GM18867 (cell line): ENCODE data around the gene CA5A.
A peak's percentile ranks its signal among the peaks of the same experiment; 100 is the strongest.
"Not testable (repeated sequence)": the region's sequence is repeated elsewhere in the genome, so short reads cannot be mapped to it uniquely, and the experiment has no call there.

Source experiments
- ATAC-seq: cut with Tn5 transposase; IDR thresholded peaks from one replicate; pipeline ENCODE4 v1.9.1; 2021; ENCODE audit warnings: mild to moderate bottlenecking, moderate library complexity; ENCODE audit not compliant: unreplicated experiment

Gene CA5A

GRCh38 chr16:87926246-87927194, 9.8 kb downstream of the CA5A start:
- ATAC-seq = no peak

DNA sequence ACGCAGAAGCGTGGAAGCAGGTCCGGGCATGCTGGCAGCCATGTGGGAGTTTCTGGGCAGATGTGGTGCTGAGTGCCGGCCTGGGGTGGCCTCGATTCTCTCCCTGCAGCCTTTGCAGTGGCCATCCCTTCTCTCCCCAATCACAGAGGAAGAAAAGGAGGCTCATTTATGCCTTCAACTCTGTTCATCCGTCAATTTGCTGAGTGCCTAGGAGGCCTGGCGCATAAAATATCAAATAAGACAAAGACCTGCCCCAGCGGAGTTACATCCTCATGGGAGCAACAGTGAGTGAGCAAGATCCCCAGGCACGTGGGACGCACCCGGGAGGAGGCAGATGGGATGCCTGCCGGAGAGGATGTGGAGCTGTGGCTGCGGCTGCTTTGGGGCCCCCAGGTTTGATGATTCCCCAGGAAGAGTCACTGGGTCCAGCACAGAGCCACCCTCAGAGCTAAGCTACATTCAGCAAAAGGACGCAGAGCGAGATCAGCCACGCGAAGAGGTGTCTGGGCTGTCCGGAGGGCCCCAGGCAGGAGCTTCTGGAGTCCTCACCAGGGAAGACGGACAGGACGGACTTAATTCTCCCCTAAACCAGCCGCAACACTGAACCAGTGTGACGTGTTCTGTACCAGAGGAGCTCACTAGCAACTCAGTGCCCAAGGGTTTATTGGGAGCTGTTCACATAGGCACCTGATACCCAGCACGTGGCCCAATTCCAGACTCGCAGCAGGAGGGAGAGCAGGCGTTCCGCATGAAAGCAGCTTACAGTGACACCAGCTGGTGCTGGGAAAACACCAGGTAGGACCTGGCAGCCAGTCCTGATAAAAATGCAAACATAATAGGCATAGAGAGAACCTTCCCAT, 11.3 kb downstream of the CA5A start:
- ATAC-seq = no peak

DNA sequence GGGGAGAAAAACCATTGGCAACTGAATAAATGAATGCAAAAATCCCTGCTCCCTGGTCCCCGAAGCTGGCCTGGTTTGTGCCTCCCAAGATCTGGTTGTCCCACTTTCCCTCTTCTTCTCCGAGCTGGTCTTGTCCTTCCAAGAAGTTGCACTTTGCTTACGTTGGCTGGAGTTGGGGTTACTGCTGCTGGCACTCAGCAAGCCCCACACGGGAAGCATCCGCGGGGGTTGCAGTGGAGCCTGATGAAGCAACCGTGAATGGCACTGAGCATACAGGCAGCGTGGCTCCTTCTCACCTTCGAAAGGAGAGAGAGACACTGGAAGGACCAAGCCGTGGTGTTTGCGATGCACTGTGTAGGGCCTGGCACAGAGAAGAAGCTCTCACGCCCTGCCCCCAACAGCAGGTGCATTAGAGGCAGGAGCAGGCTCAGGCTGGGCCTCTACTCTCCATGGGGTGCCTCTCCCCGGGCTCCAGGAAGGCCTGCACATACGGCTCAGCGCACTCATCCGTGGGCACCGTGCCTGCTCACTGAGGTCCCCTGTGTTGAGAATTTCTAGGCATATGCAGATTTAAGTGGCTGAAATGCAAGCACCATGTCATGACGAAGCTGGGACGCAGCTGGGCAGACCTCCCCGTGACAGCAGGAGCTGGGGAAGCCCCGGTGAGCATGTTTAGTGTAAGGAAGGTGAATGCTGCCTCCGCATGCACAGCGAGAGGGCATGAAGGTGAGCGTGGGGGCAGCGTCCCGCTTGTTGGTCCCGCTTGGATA, 12.1 kb downstream of the CA5A start:
- peak; percentile 51 for ATAC-seq

- no peak for ATAC-seq
These were observed 14.0 kb downstream of the CA5A start for GRCh38 chr16:87922250-87922871.

DNA sequence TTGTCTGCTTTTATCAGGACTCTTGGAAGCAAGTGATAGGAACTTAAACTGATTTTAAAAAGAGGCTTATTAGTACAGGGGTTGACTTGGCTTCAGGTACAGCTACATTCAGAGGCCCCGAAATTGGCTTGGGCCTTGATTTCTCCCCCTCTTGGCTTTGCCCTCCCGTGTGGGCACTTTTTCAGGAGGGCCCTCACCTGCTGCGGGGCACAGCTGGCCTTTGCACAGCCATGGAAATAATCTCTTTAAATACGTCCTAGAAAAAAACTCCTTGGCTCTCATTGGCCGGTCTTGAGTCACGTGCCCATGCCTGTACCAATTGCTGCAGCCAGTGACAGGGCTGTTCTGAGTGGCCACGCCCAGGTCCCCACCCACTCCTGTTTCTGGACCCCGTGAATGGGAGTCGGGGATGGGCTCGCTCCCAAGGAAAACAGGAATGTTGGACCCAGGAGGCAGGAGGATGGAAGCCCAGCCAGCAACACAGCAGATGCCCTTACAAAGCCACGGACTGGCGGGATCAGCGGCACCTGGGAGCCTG, 15.0 kb downstream of the CA5A start:
- no peak for ATAC-seq

DNA sequence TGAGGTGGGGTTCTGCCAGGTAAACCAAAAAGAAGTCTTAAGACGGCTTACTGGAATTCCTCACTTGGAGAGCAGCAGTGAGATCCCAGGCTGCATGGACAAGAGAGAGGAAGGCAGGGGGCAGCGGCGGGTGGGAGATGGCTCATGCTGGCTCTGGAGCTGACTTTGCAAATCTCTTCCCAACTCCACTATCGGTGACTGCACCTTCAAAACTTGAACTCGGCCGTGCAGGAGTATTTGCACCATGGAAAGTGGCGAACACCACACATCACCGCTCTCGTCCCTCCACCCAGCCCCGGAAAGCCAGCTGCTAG, 16.7 kb downstream of the CA5A start:
- ATAC-seq = no peak

DNA sequence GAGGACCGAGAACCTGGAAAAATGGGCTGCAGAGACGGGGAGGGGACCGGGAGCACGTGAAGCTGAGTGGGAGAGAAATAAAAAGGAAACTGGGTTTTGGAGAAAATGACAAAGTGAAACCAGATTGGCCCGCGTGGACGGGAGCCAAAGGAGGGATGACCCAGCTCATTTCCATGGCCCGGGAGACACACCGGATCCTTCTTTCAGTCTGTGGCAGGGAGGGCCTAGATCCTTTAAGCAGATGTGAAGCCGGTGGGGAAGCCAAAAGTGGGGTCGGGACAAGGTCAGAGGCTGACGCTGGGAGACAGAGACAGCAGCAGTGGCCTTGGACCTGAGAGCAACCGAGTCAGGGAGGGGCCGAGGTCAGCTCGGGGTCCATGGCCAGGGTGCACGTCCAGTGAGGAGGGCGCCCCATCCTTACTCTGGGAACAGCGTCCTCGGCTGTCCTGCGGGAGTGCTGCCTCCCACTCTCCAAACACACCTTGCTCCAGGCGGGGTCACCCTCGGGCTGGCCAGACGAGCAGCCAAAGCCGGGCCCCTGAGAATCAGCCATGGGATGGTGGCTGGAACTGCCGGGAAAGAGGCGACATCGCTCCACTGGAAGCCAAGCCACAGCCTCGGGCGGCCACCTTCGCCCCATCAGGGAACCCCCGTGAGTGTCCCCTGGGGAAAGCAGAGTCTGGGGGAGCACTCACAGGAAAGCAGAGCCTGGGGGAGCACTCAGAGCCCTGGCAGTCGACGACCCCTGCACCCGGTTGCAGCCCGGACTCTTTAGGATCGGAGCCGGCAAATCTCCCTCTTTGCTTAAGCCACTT, 17.3 kb downstream of the CA5A start:
- ATAC-seq = no peak

GRCh38 chr16:87918338-87918737, 18.0 kb downstream of the CA5A start:
- no peak for ATAC-seq

- no peak for ATAC-seq
These were observed 18.8 kb downstream of the CA5A start for GRCh38 chr16:87917503-87917902.

DNA sequence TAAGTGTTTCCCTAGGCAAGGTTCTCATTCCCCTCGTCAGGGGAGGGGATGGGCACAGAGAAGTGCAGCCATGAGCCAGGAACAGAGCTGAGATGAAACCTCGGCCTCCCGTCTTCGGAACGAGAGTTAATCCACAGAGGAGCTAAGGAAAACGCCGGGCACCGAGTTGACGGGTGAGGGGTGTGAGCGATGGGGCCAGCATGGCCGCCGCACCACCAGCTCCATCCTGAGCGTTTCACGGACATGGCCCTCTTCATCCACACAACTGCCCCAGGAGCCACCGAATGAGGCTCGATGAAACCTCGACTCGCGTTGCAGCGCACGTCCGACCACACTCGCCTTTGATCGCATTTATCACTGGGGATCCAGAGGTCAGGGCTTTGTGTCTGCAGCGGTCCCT, 21.5 kb downstream of the CA5A start:
- no peak for ATAC-seq

GRCh38 chr16:87914021-87914725, 22.2 kb downstream of the CA5A start:
- ATAC-seq = not testable (repeated sequence)

DNA sequence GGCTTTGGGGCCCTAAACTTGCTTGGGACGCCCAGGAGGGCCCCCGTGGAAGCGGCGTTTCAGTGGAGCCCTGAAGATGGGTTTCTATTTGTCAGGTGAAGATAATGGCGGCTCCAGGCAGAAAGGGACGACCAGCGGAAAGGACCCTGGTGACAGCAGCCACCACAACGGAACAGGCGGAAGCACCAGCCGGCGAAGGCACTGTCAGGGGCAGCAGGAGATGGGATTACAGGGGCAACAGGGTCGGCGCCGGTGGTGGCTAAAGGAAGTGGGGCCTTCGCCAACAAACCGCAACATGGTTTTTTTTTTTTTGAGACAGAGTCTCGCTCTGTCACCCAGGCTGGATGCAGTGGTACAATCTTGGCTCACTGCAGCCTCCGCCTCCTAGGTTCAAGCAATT, 23.6 kb downstream of the CA5A start:
- ATAC-seq = not testable (repeated sequence)

DNA sequence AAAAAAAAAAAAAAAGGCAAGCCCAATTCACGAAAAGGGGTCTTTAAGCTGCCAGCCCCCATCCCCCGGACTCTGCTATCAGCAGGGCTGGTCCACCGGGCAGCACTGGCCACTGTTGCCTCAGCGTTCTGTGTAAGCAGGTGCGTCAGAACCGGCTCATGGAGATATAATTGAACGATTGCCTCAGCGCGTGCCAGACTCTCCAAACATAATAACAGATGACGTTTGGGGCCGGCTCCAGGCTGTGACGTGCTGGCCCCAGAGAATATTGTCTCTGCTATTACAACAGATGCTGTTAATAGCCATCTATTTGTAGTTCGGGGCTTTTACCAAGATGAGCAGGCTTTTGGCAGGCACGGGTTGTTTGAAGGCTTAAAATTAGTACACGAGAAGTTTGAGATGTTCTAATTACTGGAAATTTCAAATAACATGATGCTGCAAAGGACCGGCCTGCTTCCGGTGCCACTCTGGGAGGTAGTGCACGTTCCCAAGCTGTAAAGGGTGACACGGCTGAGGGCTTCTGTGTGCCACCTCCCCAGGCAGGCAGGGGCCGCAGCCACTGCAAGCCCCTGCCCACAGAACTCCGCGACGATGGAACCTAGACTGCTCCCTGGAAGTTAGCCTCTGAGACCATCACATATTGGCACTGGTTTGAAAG, 25.1 kb downstream of the CA5A start:
- not testable (repeated sequence) for ATAC-seq

GRCh38 chr16:87909203-87909935, 27.0 kb downstream of the CA5A start:
- peak; percentile 64 for ATAC-seq

- not testable (repeated sequence) for ATAC-seq
These were observed 28.2 kb downstream of the CA5A start for GRCh38 chr16:87908101-87908500.

DNA sequence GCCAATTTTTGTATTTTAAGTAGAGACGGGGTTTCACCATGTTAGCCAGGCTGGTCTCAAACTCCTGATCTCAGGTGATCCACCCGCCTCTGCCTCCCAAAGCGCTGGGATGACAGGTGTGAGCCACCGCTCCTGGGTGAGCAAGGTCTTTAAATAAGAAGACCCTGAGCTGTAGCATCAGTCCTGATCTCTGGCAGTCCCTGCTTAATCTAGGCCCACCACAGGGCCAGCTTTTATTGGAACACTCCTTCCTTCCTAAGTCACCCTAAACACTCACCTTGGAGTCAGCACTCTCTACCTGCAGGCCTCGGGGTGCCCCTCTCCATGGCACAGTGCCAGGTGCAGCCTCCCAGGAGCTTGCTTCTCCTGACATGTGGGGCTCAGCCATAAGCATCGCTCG, 30.8 kb downstream of the CA5A start:
- not testable (repeated sequence) for ATAC-seq

- not testable (repeated sequence) for ATAC-seq
These were observed 31.4 kb downstream of the CA5A start for GRCh38 chr16:87904963-87905362.

DNA sequence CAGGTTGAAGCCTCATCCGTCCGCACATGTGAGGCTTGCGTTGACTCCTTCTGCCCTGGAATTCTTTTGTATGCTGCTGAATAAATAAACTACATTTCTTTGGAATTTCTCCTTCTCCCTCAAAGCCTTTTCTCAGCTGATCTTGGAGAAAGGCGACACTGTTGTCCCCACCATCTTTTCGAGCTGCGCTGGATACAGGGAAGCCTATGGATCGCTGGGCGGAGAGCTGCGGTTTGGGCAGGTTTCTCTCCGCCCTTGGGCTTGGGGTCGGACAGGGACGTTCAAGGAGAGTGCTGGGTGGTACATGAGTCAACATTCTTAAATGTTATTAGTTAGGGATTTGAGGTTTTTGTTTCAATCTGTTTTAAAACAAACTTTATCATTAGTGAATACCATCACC, 35.8 kb downstream of the CA5A start:
- not testable (repeated sequence) for ATAC-seq
